ENCODE data around the gene TEN1.

TEN1 gene

DNA sequence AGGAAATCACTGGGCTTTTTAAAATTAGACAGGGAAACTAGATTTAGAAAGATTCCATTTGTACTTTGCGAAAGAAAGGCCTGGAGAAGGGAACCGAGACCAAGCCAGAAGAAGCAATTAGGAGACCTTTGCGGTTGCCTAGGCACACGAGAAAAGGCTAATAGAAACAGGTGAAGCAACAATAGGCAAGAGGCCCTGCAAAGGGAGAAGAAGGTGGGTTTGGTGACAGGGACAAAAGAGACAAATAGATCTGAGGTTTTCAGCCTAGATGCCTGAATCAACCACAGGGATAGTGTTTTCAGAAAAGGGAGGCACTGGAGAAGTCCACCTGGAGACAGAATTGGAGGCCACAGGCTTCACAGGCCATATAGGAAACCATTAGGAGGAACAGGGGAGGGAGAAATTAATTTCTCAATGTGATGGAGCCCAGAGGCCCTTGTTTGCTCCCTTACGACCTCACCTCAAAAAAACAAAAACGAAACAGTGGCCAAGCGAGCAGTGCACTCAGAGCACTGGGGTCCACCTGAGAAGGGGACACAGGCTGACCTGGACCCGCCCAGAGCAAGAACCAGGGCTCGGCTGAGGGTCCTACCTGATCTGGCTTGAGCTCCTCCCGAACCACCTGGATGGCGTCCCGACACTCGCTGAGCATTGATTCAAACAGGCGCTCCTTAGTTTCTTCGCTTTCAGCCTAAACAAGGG is 70.9 kb downstream of the TEN1 start:
- Histone ChIP-seq H3K36me3 (ENCODE audit: control insufficient read depth, insufficient read depth, low read length, severe bottlenecking) (peaks cover 78% of the 10 kb centered on the region), H3K27me3 (replicated peaks; ENCODE audit: control insufficient read depth, insufficient read depth, low read length) (no peaks in the 10 kb centered on the region), H3K9ac (ENCODE audit: low read length) (no peak overlapping the region), H3K4me3 (ENCODE audit: low read length) (no peak overlapping the region), H3K9me3 (ENCODE audit: control insufficient read depth, low read length) (no peaks in the 10 kb centered on the region), H3K4me1 (ENCODE audit: control insufficient read depth, insufficient read depth, low read length) (peaks cover 9% of the 10 kb centered on the region)
- no peak for DNase-seq (ENCODE audit: low read depth)

All from adipocyte (in vitro differentiated cells).